ENCODE data around the gene SERPINC1.
"Not testable (repeated sequence)": the region's sequence is repeated elsewhere in the genome, so short reads cannot be mapped to it uniquely, and the experiment has no call there.

Gene SERPINC1

DNA sequence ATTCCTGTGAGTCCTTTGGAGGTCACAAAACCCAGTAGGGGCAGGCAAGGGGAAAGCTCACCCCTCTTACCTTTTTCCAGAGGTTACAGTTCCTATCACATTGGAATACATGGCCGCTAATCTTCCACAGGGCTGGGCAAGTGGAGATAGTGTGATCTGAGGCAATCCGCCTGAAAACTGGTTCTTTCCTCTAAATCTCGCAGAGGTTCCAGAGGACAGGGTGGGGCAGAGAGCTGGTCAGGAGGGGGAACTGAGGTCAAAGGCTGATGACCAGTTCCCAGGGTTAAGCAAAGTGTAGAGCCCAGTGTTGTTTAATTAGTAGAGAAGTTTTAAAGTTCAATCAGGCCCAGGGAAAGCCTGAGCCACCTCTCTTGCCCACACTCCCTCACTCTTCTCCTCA is at the start of gene SERPINC1:
TSS of gene SERPINC1 (minus strand) at position 179 of the 400 bp plus-strand sequence. CDS start at position 111, 68 bp downstream.
- no peaks in the 10 kb centered on the region for H3K4me1 ChIP-seq (ENCODE audit: control insufficient read depth, insufficient read depth, low read length)
- no peak within 1 kb of the TSS for H3K4me3 ChIP-seq (ENCODE audit: low read depth, low read length)
- H3K36me3 ChIP-seq (ENCODE audit: control insufficient read depth, insufficient read depth, low read length) = no peaks in the 10 kb centered on the region
- H3K9me3 ChIP-seq (ENCODE audit: control insufficient read depth, insufficient read depth, low read length) = no peaks in the 10 kb centered on the region
- H3K9ac ChIP-seq (ENCODE audit: low read depth, low read length) = no peak within 1 kb of the TSS
- H3K27me3 ChIP-seq (ENCODE audit: control insufficient read depth, insufficient read depth, low read length) = no peaks in the 10 kb centered on the region

DNA sequence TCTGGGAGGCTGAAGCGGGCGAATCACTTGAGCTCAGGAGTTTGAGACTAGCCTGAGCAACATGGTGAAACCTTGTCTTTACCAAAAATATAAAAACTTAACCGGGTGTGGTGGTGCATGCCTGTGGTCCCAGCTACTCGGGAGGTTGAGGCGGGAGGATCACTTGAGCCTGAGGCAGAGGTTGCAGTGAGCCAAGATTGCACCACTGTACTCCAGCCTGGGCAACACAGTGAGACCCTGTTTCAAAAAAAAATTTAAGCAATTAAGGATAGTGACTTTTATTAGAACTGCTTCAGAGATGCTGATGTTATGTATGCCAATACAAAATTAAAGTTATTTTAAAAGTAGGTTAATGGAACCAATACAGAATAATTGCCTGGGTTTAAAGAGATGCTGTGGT is 48.8 kb upstream of the SERPINC1 start:
- not testable (repeated sequence) for H3K4me3 ChIP-seq (ENCODE audit: low read depth, low read length); H3K4me1 ChIP-seq (ENCODE audit: control insufficient read depth, insufficient read depth, low read length); H3K9ac ChIP-seq (ENCODE audit: low read depth, low read length); H3K27me3 ChIP-seq (ENCODE audit: control insufficient read depth, insufficient read depth, low read length); H3K9me3 ChIP-seq (ENCODE audit: control insufficient read depth, insufficient read depth, low read length)
- H3K36me3 ChIP-seq (ENCODE audit: control insufficient read depth, insufficient read depth, low read length) = peaks cover 12% of the 10 kb centered on the region

DNA sequence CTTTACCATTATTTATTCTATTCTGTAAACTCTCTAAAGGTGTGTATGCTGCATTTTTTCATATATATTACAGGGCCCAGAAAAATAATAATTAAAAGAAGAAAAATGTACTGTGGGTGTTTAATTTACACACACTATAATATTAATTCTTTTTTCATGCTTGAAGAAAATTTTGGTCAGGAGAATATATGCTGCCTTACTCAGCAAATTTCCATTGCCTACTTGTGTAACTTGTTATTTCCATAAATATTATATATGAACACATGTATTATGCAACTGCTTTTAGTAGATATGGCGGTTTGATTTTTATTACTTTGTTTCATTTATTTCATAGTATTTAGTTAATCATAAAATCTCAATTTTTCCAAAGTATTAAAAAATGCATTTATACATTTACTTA is 46.4 kb upstream of the SERPINC1 start:
- Histone ChIP-seq H3K9me3 (ENCODE audit: control insufficient read depth, insufficient read depth, low read length) (no peaks in the 10 kb centered on the region), H3K36me3 (ENCODE audit: control insufficient read depth, insufficient read depth, low read length) (peaks cover 18% of the 10 kb centered on the region), H3K27me3 (ENCODE audit: control insufficient read depth, insufficient read depth, low read length) (no peaks in the 10 kb centered on the region), H3K4me1 (ENCODE audit: control insufficient read depth, insufficient read depth, low read length) (no peaks in the 10 kb centered on the region), H3K9ac (ENCODE audit: low read depth, low read length) (no peak overlapping the region), H3K4me3 (ENCODE audit: low read depth, low read length) (no peak overlapping the region)

DNA sequence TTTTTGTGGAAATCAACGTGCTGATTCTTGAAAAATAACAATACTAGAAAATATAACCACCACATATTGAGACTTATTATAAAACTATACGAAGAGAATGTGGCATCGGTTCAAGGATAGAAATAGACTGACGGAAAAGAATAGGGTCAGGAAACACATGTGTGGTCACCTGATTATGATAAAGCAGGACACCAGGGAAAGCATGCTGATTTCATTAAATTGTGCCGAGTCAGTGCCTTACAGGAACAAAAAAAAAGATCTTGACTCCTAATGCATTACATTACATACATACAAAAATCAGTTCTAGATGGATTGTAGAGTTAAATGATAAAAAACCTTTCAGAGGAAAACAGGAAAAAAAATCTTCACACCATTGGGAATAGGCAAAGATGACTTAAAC is 43.5 kb upstream of the SERPINC1 start:
- no peak overlapping the region for H3K4me3 ChIP-seq (ENCODE audit: low read depth, low read length)
- H3K9me3 ChIP-seq (ENCODE audit: control insufficient read depth, insufficient read depth, low read length) = no peaks in the 10 kb centered on the region
- H3K4me1 ChIP-seq (ENCODE audit: control insufficient read depth, insufficient read depth, low read length) = no peaks in the 10 kb centered on the region
- H3K27me3 ChIP-seq (ENCODE audit: control insufficient read depth, insufficient read depth, low read length) = no peaks in the 10 kb centered on the region
- H3K36me3 ChIP-seq (ENCODE audit: control insufficient read depth, insufficient read depth, low read length) = peaks cover 13% of the 10 kb centered on the region
- no peak overlapping the region for H3K9ac ChIP-seq (ENCODE audit: low read depth, low read length)

DNA sequence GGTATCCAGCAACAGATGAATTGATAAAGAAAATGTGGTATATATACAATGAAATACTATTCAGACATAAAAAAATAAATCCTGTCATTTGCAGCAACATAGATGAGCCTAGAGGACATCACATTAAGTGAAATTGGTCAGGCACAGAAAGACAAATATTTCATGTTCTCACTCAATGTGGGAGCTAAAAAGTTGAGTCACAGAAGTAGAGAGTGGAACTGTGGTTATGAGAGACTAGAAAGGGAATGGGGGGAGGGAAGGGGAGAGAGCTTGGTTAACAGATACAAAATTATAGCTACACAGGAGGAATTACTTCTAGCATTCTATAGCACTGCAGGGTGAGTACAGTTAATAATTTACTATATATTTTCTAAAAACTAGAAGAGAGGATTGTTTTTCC is 37.1 kb upstream of the SERPINC1 start:
- Histone ChIP-seq H3K9me3 (ENCODE audit: control insufficient read depth, insufficient read depth, low read length) (no peaks in the 10 kb centered on the region), H3K36me3 (ENCODE audit: control insufficient read depth, insufficient read depth, low read length) (peaks cover 2% of the 10 kb centered on the region), H3K9ac (ENCODE audit: low read depth, low read length) (no peak overlapping the region), H3K4me1 (ENCODE audit: control insufficient read depth, insufficient read depth, low read length) (no peaks in the 10 kb centered on the region), H3K27me3 (ENCODE audit: control insufficient read depth, insufficient read depth, low read length) (no peaks in the 10 kb centered on the region), H3K4me3 (ENCODE audit: low read depth, low read length) (no peak overlapping the region)

DNA sequence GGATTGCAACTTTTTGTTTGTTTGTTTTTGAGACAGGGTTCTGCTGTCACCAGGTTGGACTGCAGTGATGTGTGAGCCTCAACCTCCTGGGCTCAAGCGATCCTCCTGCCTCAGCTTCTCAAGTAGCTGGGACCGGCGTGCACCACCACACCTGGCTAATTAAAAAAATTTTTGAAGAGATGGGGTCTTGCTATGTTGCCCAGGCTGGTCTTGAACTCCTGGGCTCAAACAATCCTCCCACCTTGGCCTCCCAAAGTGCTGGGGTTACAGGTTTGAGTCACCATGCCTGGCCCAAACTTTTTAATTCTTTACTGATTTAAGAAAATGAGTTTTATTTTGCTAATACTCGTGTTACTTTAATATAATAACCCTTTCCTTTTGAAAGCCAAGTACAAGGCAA is 31.5 kb upstream of the SERPINC1 start:
- Histone ChIP-seq H3K4me1 (ENCODE audit: control insufficient read depth, insufficient read depth, low read length) (no peaks in the 10 kb centered on the region), H3K36me3 (ENCODE audit: control insufficient read depth, insufficient read depth, low read length) (peaks cover 15% of the 10 kb centered on the region), H3K27me3 (ENCODE audit: control insufficient read depth, insufficient read depth, low read length) (no peaks in the 10 kb centered on the region), H3K9me3 (ENCODE audit: control insufficient read depth, insufficient read depth, low read length) (no peaks in the 10 kb centered on the region), H3K9ac (ENCODE audit: low read depth, low read length) (no peak overlapping the region), H3K4me3 (ENCODE audit: low read depth, low read length) (no peak overlapping the region)

DNA sequence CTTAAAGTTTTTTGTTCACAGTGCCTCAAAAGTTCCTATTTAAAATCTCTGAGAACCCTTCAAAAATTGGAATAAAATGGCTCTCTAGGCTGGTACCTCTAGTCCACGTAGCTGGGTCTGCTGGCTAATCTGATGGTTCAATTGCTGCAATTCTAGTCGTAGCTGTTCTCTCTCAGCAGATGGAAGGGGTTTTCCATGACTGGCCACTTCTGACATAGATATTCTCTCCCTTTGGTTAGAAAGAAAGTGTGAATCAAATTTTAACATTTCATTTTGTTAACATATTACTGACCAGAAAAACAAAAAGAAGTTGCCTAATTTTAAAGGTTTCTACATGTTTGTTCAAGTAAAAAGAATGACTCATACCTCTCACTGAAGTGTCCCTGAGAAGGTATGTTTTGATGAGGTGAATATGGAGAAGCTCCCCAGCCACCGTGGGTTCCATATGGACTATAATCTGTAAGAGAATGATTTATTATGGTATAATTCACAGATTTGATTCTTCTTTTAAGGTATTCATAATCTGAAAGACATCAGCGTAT is 29.3 kb upstream of the SERPINC1 start:
- no peak overlapping the region for H3K4me3 ChIP-seq (ENCODE audit: low read depth, low read length)
- H3K9ac ChIP-seq (ENCODE audit: low read depth, low read length) = no peak overlapping the region
- H3K4me1 ChIP-seq (ENCODE audit: control insufficient read depth, insufficient read depth, low read length) = no peaks in the 10 kb centered on the region
- no peaks in the 10 kb centered on the region for H3K9me3 ChIP-seq (ENCODE audit: control insufficient read depth, insufficient read depth, low read length)
- no peaks in the 10 kb centered on the region for H3K27me3 ChIP-seq (ENCODE audit: control insufficient read depth, insufficient read depth, low read length)
- peaks cover 15% of the 10 kb centered on the region for H3K36me3 ChIP-seq (ENCODE audit: control insufficient read depth, insufficient read depth, low read length)

DNA sequence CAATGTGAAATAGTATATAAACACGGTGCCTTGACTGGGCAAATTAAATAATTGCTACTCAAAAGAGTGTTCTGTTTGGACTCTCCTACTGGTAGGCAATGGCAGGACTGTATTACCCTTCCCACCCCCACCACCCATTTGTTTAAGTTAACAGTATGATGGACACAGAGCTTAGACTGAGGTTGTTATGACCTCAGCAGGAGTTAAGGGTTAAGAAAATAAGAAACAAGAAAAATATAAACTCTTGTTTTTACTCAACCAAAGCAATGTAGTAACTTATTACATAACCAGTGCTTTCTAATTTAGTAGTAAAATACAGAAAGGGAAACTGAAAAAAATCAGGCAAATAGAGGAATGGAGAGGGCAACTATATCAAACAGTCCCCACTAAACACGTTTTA is 19.9 kb upstream of the SERPINC1 start:
- no peaks in the 10 kb centered on the region for H3K27me3 ChIP-seq (ENCODE audit: control insufficient read depth, insufficient read depth, low read length)
- H3K36me3 ChIP-seq (ENCODE audit: control insufficient read depth, insufficient read depth, low read length) = peaks cover 9% of the 10 kb centered on the region
- H3K9ac ChIP-seq (ENCODE audit: low read depth, low read length) = no peak overlapping the region
- H3K4me3 ChIP-seq (ENCODE audit: low read depth, low read length) = no peak overlapping the region
- peaks cover 10% of the 10 kb centered on the region for H3K4me1 ChIP-seq (ENCODE audit: control insufficient read depth, insufficient read depth, low read length)
- H3K9me3 ChIP-seq (ENCODE audit: control insufficient read depth, insufficient read depth, low read length) = no peaks in the 10 kb centered on the region

DNA sequence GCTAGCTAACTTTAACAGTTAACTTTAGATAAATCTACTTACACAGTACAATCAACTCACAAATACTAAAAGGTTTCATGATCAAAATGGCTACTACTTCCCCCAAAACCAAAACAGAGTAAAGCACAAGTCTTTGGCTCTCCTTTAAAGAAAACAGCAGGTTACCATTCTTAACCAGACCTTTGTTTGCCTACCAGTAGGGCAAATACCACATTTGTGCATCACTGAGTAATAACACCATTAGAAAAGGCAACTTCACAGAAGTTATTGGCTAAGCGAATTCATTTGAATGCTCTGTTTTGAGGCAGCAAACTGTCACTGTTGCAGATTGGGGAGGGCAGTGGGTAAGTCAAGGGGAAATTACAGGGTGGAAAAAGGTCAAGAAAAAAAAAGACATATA is 17.3 kb upstream of the SERPINC1 start:
- H3K4me3 ChIP-seq (ENCODE audit: low read depth, low read length) = no peak overlapping the region
- no peaks in the 10 kb centered on the region for H3K9me3 ChIP-seq (ENCODE audit: control insufficient read depth, insufficient read depth, low read length)
- peaks cover 6% of the 10 kb centered on the region for H3K36me3 ChIP-seq (ENCODE audit: control insufficient read depth, insufficient read depth, low read length)
- H3K9ac ChIP-seq (ENCODE audit: low read depth, low read length) = no peak overlapping the region
- H3K27me3 ChIP-seq (ENCODE audit: control insufficient read depth, insufficient read depth, low read length) = no peaks in the 10 kb centered on the region
- H3K4me1 ChIP-seq (ENCODE audit: control insufficient read depth, insufficient read depth, low read length) = peaks cover 10% of the 10 kb centered on the region

DNA sequence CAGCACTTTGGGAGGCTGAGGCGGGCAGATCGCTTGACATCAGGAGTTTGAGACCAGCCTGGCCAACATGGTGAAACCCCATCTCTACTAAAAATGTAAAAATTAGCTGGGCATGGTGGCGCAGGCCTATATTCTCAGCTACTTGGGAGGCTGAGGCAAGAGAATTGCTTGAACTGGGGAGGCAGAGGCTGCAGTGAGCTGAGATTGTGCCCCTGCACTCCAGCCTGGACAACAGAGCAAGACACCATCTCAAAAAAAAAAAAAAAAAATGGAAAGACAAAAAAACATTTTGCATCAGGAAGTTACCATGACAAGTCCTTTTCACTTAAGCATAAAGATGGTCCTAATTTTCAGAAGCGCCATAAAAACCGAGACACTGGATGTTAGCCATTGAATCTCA is 13.4 kb upstream of the SERPINC1 start:
- not testable (repeated sequence) for H3K36me3 ChIP-seq (ENCODE audit: control insufficient read depth, insufficient read depth, low read length); H3K27me3 ChIP-seq (ENCODE audit: control insufficient read depth, insufficient read depth, low read length); H3K9ac ChIP-seq (ENCODE audit: low read depth, low read length); H3K4me3 ChIP-seq (ENCODE audit: low read depth, low read length); H3K9me3 ChIP-seq (ENCODE audit: control insufficient read depth, insufficient read depth, low read length); H3K4me1 ChIP-seq (ENCODE audit: control insufficient read depth, insufficient read depth, low read length)

DNA sequence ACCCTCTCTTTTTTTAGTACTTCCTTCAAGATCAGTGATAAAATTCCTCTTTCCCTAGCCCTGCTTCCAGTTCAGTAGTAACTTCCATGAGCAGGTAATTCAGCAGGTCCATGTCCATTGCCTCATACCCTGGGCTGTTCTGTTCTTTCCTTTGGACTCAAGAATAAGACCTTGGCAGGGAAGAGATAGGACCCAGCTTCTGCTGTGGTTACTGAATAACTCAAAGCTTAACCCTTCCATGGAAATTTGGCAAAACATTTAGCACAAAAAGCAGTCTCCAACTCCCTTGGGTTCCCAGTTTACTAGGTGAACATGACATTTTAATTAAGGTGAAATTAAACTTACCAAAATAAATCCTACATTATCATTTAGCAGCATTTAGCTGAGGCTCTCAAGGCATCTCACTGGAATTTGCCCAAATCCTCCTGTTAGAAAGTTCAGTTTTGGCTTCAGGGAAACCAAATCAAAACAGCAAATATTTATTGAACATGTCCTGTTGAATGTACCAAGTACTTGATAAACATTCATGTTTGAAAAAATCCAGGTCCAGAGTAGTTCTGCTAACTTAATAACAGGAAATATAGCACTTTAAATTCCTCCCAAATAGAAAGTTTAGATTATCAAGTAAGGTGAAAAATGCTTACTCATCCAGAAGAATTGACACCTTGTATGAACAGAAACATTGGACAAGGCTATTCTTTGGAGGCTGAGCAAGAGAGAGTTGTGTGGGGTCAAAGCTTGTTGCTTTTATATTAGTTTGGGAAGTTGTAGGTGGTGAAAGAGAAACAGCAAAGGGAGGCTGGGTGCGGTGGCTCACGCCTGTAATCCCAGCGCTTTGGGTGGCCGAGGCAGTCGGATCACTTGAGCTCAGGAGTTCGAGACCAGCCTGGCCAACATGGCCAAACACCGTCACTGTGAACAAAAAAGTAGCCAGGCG is 8.4 kb upstream of the SERPINC1 start:
- H3K4me3 ChIP-seq (ENCODE audit: low read depth, low read length) = no peak overlapping the region
- no peak overlapping the region for H3K9ac ChIP-seq (ENCODE audit: low read depth, low read length)
- H3K36me3 ChIP-seq (ENCODE audit: control insufficient read depth, insufficient read depth, low read length) = no peaks in the 10 kb centered on the region
- H3K9me3 ChIP-seq (ENCODE audit: control insufficient read depth, insufficient read depth, low read length) = no peaks in the 10 kb centered on the region
- no peaks in the 10 kb centered on the region for H3K4me1 ChIP-seq (ENCODE audit: control insufficient read depth, insufficient read depth, low read length)
- no peaks in the 10 kb centered on the region for H3K27me3 ChIP-seq (ENCODE audit: control insufficient read depth, insufficient read depth, low read length)

DNA sequence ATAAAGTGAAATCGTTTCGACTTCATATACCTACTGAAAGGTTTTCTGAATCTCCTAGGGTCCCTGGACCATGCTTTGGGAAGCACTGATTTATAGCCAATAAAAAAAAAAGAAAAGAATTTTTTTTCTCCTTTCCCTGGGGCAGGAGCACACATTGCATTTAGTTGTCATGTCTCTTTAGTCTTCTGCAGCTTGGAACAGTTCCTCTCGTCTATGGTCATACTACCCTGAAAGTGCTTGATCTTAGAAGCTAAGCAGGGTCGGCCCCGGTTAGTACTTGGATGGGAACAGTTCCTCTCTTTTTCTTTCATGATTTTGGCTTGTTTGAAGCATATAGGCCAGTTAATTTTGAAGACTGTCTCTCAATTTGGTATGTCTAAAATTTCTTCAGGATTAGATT is 3.7 kb upstream of the SERPINC1 start:
- H3K4me1 ChIP-seq (ENCODE audit: control insufficient read depth, insufficient read depth, low read length) = no peaks in the 10 kb centered on the region
- H3K27me3 ChIP-seq (ENCODE audit: control insufficient read depth, insufficient read depth, low read length) = no peaks in the 10 kb centered on the region
- no peak overlapping the region for H3K9ac ChIP-seq (ENCODE audit: low read depth, low read length)
- H3K4me3 ChIP-seq (ENCODE audit: low read depth, low read length) = no peak overlapping the region
- H3K36me3 ChIP-seq (ENCODE audit: control insufficient read depth, insufficient read depth, low read length) = no peaks in the 10 kb centered on the region
- H3K9me3 ChIP-seq (ENCODE audit: control insufficient read depth, insufficient read depth, low read length) = no peaks in the 10 kb centered on the region

Data from iPS-15b (cell line).